HG02981 (cell line): Measurements from ENCODE around the gene CIAO3.
"Not testable (repeated sequence)": the region's sequence is repeated elsewhere in the genome, so short reads cannot be mapped to it uniquely, and the experiment has no call there.

Experiments used
- ATAC-seq: cut with Tn5 transposase; IDR thresholded peaks from one replicate; pipeline ENCODE4 v1.9.1; 2021; ENCODE audit warnings: mild to moderate bottlenecking, moderate library complexity; ENCODE audit not compliant: unreplicated experiment

CIAO3 gene

DNA sequence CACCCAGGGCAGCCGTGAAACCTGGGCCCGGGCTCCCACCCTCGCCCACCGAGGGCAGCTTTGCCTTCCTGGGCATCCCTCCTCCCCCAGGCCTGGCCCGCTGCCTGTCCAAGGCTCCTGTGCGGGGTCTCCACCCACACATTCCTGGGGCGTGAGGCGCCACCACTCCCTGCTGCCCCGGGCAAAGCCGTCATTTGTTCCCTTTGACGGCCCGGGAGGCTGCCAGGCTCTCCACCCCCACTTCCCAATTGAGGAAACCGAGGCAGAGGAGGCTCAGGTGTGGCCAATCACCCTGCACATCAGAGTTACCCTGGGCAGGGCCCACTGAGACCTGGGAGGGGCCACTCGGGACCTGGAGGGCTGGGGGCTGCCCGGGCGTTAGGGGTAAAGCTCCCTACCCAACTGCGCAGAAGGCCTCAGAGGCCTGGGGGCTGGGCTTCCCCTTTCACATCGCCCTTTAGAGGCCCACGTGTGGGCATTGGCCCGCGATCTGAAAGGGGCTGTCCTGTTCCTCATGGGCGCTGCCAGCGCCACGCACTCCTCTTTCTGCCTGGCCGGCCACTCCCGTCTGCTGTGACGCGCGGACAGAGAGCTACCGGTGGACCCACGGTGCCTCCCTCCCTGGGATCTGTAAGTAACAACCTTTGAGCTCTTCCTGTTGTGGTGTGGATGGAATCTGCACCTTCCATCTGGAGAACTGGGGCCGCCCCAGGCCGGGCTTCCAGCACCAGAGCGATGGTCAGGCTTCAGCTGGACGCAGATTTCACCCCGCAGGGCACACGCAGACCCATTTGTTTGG lies 19.9 kb upstream of the CIAO3 start, which contains the start of gene MSLN:
TSS of gene MSLN (plus strand) at position 190 of the 799 bp plus-strand sequence. CDS start 1,947 bp downstream, outside the sequence.
- ATAC-seq = no peak

DNA sequence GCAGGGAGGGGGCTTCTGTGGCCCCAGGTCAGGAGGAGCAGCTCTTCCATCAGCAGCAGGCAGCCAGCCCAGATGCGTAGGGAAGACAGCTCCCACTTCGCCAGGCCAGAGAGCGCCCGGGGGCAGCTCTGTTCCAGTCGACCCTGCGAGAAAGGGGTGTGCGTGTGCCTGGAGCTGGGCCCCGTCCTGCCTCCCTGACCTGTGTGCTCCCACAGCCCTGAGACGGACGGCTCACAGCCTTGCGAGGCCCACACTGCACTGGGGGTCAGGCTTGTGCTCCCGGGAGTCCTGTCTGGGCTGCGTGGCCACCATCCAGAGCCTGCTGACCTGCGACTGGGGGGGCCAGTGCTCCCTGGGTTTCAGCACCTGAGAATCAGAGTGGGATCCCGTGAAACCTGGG lies 19.3 kb upstream of the CIAO3 start:
- no peak for ATAC-seq

DNA sequence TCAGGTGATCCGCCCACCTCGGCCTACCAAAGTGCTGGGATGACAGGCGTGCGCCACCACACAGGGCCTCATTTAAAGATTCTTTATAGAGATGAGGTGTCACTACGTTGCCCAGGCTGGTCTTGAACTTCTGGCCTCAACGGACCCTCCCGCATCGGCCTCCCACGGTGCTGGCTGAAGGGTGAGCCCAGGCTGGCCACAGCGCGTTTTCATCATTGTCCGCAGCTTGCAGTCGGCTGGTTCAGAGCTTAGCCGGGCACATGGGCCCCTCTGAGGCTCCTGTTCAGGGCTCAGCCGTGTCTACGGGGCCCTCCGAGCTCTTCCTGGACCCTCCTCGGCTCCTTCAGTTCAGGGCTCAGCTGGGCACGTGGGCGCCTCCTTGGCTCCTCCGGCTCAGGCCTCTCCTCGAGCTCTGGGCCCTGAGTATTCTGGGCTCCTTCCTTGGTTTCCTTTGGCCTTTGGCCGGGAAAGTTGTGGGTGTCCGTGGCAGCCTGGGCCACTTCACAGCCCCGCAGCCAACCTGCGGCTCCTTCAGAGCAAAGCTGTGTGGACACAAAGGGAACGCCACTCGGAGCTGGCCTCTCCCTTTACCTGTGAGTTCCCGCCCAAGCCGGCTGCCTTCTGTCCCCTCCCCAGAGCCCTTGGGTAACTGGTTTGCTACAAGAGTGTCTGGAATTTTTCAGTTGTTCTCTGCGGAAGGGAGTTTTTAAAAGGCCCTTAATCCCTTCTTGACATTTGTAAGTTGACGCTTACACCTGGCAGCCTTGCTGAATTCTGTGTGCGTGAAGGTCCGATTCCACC lies 18.5 kb upstream of the CIAO3 start:
- ATAC-seq = no peak

DNA sequence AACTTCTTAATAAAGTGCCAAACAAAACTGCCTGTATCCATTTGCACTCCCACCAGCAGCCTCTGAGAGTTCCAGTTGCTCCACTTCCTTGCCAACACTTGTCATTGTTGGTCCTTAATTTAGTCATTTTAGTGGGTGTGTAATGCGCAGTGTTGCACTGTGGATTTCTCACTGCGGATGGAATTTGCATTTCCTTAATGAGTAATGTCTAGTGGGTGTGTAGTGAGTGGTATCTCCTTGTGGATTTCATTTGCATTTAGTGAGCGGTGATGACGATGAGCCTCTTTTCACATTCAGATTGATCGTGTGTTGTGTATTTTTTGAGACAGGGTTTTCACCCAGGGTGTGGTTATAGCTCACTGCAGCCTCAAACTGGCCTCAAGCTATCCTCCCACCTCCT lies 15.6 kb upstream of the CIAO3 start:
- no peak for ATAC-seq

GRCh38 chr16:754656-755055 lies 13.9 kb upstream of the CIAO3 start:
- no peak for ATAC-seq

GRCh38 chr16:754121-754607 lies 13.4 kb upstream of the CIAO3 start:
- not testable (repeated sequence) for ATAC-seq

DNA sequence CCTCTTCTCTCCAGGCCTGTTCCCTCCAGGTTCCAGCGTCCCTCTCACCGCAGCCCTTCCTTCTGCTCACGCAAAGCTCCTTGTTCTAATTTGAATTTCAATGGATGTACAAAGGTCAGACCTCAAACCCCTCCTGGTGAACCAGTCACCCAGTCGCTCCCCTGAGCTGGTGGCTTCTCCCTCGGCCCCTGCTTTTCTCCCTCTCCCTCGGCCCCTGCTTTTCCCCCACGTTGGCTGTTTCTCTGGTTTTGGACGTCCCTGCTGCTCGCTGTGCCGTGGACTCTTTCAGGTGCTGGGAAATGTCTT lies 11.2 kb upstream of the CIAO3 start:
- no peak for ATAC-seq

GRCh38 chr16:751152-752006 lies 10.6 kb upstream of the CIAO3 start:
- no peak for ATAC-seq

DNA sequence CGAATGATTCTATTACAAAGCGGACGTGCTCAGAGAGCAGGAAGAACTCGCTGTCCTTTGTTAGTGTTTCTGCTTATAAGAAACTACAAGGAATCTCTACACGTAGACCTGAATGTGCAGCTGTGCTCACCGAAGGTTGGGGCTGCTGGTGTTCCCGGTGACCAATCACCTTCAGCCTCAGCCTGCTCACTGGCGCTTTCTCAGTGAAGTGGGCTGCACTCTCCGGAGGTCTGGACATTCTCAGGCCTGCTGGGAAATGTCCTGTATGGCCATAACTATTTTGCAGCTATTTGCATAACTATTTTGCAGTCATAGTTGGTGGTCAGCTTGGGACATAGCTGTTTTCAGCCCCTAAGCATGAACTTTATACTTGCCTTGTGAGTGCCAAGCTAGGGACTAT lies 9.7 kb upstream of the CIAO3 start:
- no peak for ATAC-seq

GRCh38 chr16:749010-749409 lies 8.2 kb upstream of the CIAO3 start:
- no peak for ATAC-seq

- no peak for ATAC-seq
Observed at GRCh38 chr16:747978-748746, 7.4 kb upstream of the CIAO3 start.

DNA sequence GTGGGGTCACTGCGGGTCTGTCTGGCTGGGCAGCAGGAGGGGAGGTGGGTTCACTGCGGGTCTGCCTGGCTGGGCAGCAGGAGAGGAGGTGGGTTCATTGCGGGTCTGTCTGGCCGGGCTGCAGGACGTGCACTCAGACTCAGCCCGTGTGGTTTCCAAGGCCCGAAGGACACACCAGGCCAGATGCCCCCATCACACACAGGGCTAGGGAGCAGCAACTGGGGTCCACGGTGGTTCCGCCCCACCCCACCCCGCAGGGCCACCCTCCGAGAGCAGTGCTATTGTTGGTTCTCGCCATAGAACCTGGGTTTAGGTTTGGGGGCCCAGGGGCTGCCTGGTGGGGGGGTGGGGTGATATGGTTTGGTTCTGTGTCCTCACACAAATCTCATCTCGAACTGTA lies 5.8 kb upstream of the CIAO3 start:
- ATAC-seq = no peak

GRCh38 chr16:745739-746138 lies 4.9 kb upstream of the CIAO3 start:
- no peak for ATAC-seq

GRCh38 chr16:743794-744500 lies 3.1 kb upstream of the CIAO3 start:
- ATAC-seq = no peak

DNA sequence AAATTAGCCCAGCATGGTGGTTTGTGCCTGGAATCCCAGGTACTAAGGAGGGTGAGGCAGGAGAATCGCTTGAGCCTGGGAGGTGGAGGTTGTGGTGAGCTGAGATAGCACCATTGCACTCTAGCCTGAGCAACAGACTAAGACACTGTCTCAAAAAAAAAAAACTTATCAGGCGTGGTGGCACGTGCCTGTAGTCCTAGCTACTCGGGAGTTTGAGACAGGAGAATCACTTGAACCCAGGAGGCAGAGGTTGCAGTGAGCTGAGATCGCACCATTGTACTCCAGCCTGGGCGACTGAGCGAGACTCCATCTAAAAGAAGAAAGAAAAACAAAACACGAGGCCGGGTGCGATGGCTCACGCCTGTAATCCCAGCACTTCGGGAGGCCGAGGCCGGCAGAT lies 2.1 kb upstream of the CIAO3 start:
- not testable (repeated sequence) for ATAC-seq

DNA sequence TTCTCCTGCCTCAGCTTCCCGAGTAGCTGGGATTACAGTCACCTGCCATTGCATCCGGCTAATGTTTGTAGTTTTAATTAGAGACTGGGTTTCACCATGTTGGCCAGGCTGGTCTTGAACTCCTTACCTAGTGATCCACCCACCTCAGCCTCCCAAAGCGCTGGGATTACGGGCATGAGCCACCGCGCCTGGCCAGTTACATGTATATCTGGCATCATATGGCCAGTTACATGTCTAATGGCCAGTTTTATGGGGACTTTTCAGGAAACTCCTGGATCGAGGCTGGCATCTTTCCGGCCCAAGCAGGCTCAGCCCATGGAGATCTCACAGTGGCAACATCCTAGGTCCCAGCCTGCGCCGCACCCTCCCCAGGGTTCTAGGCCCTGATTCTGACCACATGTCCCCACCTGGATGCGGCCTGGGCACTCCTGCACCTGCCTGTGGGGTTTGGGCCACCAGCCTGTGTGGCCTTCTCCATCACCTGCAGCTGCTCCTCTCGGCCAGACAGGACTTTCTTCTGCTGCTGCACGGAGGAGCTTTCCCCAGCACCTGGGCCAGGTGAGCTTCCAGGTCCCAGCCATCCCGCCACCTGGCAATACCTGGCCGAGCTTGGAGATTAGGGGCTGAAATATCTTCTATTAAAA lies 1.3 kb upstream of the CIAO3 start:
- ATAC-seq = no peak

DNA sequence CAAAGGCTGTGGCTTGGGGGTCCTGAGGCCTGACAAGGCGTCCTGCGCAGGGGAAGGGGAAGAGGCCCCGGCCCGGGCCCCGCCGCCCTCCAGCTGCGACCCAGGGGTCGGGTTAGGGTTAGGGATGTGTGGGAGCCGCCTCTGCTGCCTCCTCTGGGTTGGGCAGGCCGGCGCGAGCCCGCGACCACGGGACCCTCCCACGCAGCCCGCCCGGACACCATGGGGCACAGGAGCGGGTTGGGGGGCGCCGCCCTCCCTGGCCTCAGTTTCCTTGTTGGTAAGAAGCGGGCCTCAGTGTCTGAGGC lies 386 bp downstream of the CIAO3 start:
- ATAC-seq = no peak

- no peak for ATAC-seq
Observed at GRCh38 chr16:739560-740458, 988 bp downstream of the CIAO3 start.
